HG02763 (cell line): ENCODE results near the gene UBALD1.

Experiments used
- ATAC-seq: cut with Tn5 transposase; IDR thresholded peaks from one replicate; pipeline ENCODE4 v1.9.1; 2021; ENCODE audit warnings: mild to moderate bottlenecking, moderate library complexity; ENCODE audit not compliant: unreplicated experiment

UBALD1 gene

DNA sequence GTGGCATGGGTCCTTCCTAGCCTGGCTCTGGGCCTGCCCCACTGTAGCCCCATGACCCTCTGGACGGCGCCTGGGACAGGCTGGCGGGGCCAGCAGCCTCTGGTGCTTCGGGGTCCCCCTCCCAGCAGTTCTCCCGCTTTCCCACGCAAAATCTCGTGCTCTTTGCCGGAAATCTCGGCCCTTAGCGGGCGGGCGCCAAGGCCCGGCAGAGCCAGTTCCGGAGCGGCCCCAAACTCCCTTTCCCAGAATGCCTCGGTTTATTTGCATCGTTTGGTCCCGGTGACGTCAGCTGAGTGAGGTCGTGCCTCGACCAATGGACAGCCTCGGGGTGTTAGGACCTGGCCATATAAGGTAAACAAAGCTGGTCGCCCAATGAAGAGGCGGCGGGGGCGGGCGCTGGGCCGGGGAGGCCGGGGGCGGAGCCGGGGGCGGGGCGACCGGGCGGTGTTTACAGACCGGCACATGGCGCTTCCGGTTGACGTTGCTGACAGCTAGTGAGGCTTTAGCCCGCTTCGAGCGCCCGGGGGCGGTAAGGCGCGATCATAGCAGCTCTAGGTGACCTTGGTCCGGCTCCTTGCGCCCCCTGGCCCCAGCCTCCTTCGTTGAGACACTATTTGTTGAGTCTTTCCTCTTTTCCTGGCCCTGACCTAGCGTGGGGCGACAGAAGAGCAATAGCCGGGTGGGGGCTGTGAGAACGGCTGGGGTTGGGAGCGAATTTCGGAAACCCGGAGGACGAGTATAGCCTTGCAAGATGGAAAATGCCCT is 1.5 kb upstream of the UBALD1 start:
- ATAC-seq = peak; percentile 76

DNA sequence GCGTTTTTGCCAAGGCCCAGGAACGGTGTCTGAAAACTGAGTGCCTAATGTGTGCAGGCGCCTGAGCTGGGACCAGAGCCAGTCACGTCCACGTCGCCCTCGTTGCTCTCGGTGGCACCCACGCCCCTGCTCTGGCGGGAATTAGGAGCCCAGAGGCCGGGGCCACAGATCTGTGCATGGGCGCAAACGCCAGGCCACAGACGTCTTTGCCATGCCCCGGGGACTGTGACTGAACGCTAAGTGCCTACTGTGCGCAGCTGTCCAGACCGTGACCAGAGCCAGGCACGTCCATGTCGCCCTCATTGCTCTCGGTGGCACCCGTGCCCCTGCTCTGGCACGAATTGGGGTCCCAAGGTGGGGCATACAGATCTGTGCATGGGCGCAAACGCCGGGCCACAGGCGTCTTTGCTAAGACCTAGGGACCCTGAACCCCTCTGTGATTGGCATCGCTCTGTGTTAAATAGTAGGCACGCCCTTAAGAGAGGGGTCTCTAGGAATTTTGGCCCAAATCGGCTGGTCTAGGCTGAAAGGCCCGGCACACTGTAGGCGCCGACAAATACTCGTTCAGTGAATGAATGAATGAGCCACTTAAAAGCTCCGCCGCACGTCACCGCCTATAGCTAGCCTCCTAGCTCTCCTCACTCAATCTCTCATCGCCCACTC is 827 bp upstream of the UBALD1 start:
- no peak for ATAC-seq

DNA sequence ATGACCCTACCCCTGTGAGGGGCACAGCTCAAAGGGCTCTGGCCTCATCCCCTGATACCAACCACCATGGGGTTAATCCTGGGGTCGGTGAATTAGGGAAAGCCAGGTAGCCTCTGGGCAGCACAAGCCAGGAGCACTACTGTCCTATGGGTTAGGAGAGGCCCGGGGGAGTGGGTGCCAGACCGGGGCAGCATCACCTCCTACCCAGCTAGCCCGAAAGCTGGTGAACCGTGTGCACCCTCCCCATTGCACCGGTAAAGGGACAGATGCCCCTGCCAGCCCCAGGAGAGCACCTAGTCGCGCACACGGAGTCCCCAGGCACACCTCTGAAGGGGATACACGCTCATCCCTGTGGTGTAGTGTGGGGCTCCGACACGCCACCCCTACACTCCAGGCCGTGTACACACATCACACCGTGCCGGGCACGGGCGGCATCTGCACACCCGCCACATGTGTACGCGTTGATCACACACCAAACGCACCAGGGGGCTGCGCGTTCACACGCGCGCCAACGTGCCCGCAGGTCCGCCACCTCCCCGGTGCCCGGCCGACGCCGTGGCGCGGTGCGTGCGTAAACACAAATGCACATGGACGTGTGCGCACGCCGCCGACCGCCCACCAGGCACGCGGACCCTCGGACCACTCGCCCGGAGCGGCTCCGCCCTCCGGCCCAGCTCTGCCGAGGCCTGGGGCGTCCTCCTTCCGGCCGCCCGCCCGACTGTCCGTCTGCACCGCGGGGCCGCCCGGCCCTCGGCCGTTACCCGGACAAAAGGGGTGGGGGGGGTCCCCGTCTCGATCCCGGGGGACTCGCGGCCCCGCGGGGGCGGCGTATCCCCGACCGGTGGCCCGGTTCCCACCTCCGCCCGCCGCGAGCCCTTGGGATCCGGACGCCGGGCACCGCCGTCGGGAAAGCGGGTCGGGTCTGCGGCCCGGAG is 785 bp downstream of the UBALD1 start:
- no peak for ATAC-seq

DNA sequence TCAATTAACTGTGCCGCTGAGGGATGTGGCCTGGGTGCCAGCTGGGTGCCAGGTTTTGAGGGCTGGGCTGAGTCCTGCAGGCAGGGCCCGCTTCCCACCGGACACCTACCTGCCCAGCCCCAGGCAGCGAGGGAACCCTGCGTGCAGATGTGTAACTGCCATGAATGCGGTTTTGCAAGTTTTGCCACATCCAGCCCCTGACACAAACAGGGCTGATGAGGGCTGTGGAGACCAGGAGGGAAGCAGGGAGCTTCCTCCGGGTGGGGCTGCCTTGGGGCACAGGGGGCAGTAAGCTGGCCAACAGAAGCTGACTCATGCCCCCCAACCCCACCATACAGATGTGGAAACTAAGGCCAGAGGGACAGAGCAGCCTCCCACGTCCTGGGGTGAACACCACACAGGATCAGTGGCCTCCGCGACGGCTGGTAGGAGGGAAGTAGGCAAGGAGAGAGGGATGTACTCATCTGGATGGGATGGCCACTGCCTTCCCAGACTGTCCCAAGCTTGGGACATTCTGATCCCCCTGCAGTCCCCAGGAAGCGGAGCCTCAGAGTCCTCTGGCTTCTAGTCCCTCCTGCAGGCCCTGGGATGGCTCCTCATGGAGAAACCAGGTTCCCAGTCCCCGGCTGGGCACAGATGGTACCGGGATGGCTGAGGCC is 1.6 kb downstream of the UBALD1 start:
- no peak for ATAC-seq

DNA sequence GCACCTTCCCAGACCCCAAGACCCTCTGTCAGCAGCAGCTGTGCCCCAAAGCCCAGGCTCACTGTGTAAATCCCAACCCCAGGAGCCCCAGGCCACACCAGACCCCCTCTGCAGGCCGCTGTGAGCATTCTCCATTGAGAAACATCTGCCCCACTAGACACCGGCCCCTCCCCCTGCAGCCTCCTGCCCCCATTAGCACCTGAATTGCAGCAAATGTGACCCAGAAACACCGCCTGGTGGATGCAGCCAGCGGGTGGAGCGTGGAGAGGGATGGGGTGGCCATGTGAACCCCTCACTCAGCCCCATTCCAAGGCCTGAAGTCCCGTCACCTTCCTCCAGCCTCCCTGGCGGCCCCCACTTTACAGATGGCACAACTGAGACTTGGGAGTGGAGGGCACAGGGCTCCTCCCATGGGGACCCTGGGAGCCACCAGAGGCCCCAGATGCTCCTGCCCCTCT is 2.2 kb downstream of the UBALD1 start:
- ATAC-seq = no peak

DNA sequence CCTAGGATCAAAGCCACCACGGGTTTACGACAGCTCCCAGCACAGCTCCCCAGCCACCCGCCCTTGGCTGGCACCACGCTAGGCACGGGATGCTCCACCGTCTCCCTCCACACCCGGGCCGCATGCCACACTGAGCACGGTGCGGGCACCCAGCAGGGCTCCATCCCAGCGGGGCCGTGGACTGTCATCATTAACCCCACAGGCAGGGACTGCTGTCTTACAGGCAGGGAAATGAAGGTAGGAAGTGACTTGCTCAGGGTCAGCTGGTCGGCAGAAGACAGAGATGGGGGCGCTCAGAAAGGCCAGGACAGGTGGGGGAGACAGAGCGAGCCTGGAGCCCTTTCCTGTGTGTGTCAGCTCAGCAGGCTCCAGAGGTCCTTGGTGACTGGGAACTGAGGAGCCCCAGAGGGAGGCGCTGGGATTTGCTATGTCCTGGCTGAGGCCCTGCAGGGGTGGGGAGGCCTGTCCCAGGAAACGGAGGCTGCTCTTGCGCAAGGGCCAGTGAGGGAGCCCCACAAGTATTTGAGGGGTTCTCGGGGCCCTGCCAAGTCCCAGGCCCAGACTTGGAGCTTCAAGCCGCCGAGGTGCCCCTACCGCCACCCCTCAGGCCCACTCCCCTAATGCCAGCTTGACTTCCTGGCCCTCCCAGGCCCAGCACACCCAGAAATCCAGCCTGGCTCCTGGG is 3.2 kb downstream of the UBALD1 start:
- ATAC-seq = no peak

DNA sequence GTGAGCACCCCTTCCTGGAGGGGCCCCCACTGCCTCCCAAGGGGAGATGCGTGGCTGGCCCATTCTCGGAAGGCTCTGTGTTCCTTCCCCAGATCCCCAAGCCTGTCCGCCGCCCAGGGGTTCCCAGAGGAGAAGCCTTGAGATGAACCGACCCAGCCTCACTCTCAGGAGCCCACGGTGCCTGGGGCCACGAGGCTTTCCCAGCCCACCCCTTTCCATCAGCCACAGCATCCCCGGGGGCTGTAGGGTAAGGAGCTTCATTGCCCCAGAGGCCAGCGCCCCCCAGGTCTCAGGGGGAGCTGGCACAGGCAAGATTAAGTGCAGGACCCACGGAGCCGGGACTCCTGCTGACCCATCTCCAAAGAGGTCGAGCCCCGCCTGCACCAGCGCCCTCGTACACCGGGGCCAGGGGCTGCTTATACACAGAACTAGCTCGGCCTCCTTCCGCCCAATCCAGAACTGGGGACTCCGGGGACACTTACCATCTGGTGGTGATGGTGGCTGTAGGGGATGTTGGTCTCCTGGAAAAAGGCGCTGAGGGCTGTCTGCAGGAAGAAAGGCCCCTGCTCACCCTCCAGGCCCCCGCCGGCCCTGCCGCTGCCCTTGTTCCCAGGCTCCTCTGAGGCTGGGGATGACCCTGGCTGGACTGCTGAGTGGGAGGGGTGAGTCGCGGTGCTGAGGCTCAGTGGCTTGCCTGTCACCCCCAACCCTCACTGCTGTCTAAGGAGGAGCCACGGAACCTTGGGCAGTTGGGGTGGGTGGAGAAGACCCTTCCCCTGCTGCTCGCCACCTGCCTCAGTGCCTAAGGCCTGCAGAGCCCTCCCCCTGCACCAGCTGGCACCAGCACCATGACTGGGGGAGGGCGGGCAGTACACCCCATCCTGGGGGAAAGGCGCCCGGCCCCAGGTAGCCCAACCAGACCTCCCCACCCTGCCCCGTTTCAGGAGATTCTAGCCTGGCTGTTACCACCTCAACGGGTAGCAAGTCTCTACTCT is 4.4 kb downstream of the UBALD1 start:
- no peak for ATAC-seq

DNA sequence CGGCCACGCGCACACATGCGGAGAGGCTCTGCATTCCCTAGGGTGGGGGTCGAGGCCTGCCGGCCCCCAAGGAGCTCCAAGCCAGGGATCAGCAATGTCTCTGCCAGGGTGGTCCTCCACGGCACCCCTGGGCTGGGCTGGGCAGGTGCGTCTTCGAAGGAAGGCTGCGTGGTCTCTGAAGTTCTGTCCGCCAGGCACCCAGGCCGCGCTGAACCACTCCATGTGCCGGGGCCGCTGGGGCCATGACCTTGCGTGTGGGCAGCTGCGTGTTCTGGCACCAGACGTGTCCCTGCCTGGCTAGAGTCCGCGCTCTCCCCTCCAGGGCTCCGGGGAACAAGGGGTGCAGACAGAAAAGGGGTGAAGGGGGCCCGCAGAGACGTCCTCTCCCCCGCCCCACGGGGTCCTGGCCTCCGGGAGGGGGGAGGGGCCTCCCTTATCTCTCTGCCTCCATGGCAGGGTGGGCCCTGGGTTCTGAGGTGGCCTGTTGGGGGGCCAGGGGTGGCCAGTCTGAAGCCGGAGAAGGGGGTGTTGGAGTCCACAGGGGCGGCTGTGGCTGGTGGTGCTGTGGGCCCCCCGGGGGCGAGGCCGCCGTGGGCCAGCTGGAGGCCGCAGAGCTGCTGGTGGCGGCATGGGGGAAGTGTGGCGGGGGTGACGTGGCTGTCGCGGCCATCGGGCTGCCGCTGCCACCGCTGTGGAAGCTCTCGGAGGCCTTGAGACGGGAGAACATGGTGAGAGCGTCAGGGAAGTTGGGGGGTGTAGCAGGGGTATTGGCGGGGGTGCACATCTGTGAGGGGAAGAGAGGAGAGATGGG is 5.3 kb downstream of the UBALD1 start:
- no peak for ATAC-seq

DNA sequence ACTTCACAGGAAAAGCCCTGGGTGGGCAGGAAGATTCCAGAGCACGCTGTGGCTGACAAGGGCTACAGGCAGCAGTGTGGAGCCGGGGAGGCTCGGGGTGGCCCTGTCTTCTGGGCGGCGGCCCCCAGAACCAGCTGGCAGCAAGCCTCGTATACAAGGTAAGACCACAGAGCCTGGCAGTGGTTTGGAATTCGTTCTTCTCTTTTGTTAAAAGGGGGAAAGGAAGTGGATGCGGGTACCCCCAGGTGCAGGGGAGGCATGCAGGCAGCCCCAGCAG is 6.0 kb downstream of the UBALD1 start:
- ATAC-seq = no peak

DNA sequence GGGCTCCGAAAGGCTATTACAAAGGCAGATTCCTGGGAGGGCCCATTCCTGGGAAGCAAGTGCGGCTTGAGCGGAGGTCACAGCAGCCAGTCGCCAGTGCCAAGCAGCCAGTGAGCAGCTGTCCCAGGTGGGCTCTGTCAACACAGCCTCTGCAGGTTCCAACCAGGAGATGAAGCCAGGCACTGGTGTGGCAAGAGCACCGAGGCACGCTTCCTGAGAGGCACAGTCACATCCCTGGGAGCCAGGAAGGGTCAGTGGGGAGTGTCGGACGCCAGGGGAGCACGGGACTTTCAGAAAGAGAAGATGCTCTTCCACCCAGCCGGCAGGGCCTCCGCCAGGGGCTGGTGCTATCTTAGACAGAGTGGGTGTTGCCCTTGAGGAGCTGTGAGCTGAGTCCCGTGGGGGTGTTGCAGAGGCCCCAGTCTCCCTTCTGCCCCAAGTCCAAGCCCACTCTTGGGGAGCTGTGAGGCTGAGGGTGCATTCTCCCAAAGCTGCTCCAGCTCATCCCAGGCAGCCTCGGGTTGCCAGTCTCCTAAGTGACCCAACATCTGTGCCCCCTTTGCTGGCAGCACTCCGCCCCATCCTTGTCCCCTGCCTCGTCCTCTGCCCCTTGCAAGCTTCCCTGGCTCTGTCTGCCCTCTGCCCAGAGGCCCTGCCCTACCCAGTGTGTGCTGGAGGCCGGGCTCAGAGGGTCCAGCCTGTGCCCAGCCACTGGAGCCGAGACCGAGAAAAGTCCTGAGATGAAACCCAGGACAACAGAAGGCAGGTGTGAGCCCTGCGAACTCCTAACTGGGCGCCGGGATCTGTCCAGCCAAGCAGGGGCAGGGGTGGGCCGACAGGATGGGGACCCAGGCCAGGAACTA is 6.6 kb downstream of the UBALD1 start:
- ATAC-seq = no peak

DNA sequence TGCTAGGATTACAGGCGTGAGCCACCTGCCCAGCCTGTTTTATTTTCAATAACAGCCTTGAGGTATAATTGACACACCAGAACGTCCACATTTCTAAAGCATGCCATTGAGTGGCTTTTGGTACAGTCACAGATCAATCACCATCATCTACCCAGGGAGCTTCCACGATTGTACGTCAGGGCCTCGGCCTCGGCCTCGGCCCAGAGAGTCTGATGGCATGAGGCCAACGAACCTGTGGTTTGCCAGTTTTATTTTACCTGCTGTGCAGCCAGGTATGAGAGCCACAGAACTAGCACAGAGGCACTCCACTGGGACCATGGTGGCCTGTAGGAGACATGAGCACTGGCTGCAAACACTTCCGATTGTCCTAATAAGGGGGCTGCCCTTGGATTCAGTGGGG is 8.3 kb downstream of the UBALD1 start:
- ATAC-seq = no peak

DNA sequence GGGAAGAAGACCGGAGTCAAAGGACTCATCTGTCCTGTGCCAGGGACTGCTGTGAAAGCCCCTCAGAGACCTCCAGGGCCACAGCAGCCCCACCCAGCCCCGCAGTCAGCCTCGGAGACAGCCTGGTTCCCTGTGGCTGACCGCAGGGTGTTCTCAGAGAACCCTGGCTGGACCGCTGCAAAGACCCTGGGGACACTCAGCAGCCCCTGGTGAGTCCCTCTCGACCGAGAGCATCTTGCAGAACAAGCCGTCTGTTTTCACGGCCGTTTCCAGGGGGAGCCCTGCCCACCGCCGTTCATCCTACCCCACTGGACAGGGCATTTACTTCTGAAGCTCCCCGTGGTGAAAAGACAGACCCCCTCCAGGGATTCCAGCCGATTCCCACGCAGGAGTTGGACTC is 10.3 kb downstream of the UBALD1 start:
- no peak for ATAC-seq

DNA sequence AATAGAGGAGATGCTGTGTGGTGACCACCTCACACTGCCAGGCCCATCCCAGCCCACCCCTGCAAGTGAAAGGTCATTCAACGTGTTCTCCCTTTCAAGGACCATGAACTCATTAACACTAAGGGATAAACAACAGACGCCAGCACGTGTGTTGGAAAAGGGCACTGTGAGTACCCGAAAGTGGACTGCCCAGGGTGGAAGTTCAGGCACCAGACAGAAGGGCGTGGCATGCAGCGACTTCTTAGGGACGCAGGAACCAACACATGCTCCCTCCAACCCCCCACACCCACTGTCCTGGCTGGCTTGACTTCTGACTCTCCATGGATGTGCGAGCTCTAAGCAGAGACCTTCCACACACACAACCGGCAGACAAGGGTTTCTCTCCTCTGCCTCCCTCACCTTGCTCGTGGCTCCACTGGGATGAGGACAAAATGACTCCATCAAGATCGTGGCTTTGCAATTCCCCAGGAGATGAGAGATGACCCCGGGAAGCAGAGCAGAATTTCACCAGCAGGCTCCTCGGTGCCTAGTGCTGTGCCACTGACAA is 11.0 kb downstream of the UBALD1 start:
- ATAC-seq = no peak

DNA sequence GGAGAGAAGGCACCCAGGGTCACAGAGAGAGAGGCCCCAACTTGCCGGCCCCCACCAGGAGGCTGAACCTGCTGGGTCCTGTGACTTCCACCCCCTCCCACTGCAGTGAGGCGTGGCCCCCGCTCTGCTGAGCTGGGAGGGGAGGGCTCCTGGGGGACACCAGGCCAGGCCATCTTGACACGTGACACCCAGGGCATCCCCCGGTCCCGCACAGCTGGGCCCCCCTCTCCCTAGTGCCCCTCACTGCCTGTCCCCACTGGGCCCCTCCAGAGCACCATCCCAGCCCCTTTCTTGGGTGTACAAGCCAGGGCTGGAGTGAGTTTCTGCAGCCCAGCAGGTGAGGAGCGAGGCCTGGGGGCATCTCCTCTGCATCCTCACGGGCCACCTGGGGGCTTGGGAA is 12.4 kb downstream of the UBALD1 start:
- ATAC-seq = no peak

DNA sequence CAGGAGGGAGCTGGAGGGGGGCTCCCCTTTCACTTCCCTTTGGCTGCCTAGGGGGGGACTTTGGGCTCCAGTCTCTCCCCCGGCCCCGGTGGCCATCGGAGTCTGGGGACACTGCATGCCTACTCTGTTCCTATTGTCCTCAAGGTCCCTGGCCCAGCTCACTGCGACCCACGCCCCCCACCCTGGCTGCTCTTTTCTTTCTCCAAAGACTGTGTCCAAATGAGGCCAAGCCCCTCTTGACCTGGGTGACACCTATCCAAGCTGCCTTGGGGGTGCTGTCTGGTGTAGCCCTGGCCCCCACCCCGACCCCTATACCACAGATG is 12.9 kb downstream of the UBALD1 start:
- ATAC-seq = no peak

DNA sequence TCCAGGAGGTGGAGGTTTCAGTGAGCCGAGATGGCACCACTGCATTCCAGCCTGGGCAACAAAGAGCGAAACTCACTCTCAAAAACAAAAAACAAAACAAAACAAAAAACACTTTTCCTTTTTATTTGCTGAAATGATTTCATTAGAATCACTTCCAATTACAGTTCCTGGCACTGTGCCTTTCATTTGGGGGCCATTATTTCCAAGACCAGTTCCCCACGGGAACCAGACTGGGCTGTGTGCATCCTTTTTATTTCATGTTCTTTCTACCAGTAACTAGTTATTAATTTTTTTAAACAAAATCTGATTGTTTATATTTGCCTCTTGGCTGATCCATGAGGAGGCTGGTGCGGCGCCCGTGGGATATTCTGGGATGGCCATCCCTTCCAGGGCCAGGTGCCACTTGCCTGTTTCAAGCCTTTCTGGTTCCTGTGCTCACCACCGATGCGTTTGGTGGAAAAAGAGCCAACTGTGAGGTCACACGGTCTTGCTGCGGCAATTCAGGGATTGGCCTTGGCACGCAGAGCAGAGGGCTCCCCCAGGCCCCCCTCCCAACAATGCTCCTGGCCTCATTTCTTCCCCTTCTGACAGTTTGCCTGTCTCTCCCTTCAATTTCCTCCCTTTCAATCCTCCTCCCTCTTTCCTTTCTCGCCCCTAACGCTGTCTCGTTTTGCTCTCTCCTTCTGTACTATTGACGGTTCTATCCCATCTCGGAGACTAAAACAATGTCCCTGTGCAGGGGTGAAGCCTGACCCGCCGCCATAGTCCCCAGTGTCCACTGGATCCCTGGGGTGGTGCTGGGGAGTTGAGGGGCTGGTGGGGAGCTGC is 13.4 kb downstream of the UBALD1 start:
- no peak for ATAC-seq

DNA sequence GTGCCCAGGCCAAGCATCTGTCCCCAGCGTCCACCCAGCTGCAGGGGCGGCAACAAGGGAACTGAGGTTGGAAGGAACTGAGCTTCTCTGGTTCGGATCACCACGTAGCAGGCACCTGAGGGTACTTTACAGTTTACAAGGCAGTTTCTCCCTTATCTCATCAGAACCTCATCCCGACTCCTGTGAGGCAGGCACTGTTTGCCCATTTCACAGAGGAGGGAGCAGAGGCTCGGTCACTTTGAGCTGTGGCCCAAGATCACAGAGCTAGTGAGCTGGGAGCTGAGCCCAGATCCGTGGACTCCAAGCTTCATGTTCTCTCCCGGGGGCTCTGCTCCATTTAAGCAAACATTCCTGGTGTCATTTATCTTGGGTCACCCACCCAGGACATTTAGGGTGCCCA is 15.1 kb downstream of the UBALD1 start:
- ATAC-seq = no peak
